ENCODE measurements around the gene AAMDC.
"Not testable (repeated sequence)": the region's sequence is repeated elsewhere in the genome, so short reads cannot be mapped to it uniquely, and the experiment has no call there.

Gene AAMDC

DNA sequence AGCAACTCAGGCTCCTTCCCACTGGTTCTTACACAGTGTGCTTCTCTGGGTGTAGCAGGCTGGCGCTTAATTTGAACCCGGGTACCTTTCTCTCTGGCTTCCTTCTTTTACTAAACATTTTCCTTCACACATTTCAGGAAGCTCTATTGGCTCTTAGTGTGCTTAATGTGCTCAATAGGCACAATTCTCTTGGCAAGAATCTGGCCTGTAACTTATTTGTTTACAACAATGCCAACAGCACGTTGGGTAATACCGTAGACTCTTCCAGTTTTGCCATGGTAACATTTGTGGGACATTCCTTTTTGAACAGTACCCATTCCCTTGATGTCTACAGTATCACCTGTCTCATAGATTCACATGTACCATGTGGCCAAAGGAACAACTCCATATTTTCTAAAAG lies 47.8 kb downstream of the AAMDC start:
- Histone ChIP-seq H3K9me3 (ENCODE audit: control insufficient read depth, low read depth, low read length) (no peaks in the 10 kb centered on the region), H3K4me1 (ENCODE audit: control insufficient read depth, low read depth, low read length) (no peaks in the 10 kb centered on the region), H3K36me3 (ENCODE audit: control insufficient read depth, low read depth, low read length) (peaks cover 4% of the 10 kb centered on the region), H3K4me3 (ENCODE audit: low read length) (no peak overlapping the region), H3K9ac (ENCODE audit: low read length) (no peak overlapping the region), H3K27me3 (ENCODE audit: control insufficient read depth, insufficient read depth, low read length) (no peaks in the 10 kb centered on the region), H3K27ac (ENCODE audit: low read length) (no peak overlapping the region)

DNA sequence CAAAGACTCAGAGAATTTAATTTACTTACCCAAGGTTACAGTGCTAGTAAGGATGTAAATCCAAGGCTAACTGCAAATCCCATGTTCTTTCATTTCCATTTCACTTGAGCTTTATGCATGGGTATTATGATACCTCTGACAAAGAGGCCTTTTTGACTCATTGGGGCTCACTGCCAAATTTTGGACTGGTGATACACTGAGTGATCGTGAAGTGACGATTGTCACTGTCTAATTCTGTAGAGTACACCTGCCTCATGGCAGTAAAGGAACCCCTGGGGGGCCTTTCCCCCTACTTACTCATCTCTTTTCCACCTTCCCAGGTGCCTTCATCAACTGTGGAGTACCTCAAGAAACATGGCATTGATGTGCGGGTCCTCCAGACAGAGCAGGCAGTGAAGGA lies 50.9 kb downstream of the AAMDC start:
- Histone ChIP-seq H3K4me1 (ENCODE audit: control insufficient read depth, low read depth, low read length) (peaks cover 6% of the 10 kb centered on the region), H3K9ac (ENCODE audit: low read length) (no peak overlapping the region), H3K27ac (ENCODE audit: low read length) (no peak overlapping the region), H3K9me3 (ENCODE audit: control insufficient read depth, low read depth, low read length) (no peaks in the 10 kb centered on the region), H3K36me3 (ENCODE audit: control insufficient read depth, low read depth, low read length) (peaks cover 4% of the 10 kb centered on the region), H3K27me3 (ENCODE audit: control insufficient read depth, insufficient read depth, low read length) (no peaks in the 10 kb centered on the region), H3K4me3 (ENCODE audit: low read length) (no peak overlapping the region)

DNA sequence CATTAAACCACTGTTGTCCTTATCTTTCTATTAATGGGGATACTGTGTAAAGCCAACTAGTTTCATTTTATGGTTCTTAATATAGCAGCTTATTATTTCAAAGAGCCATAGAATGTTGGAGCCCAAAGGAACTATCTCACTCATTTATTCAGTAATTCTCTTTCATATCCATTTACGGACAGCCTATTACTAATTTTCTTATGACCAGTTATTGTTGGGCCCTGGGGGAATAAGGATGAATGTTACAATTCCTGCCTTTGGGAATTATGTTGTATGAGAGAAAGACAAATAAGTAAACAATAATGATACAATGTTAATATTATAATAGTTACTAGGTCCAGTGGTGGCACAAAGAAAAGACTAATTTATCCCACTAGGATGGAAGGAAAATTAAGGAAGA lies 52.4 kb downstream of the AAMDC start:
- Histone ChIP-seq H3K27me3 (ENCODE audit: control insufficient read depth, insufficient read depth, low read length) (no peaks in the 10 kb centered on the region), H3K4me3 (ENCODE audit: low read length) (no peak overlapping the region), H3K4me1 (ENCODE audit: control insufficient read depth, low read depth, low read length) (peaks cover 6% of the 10 kb centered on the region), H3K9me3 (ENCODE audit: control insufficient read depth, low read depth, low read length) (no peaks in the 10 kb centered on the region), H3K27ac (ENCODE audit: low read length) (no peak overlapping the region), H3K9ac (ENCODE audit: low read length) (no peak overlapping the region), H3K36me3 (ENCODE audit: control insufficient read depth, low read depth, low read length) (peaks cover 5% of the 10 kb centered on the region)

DNA sequence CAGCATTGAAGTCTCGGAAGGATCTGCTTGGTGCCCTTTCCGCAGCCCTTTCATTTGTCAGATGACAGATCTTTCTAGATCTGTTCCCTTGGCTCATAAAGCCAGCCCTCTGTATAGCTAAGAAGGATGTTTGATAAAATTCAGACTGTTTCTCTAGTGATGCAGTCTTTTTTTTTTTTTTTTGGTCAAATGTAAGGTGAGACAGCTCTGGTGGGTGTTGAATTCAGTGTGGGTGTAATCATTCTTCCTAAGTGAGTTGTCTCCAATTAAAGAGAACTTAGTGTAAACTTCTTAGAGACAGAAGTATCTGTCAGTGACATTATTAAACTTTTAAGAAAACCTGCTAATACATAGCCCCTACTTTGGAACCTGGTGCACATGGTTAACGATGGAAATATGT lies 53.3 kb downstream of the AAMDC start:
- Histone ChIP-seq H3K27me3 (ENCODE audit: control insufficient read depth, insufficient read depth, low read length) (no peaks in the 10 kb centered on the region), H3K9ac (ENCODE audit: low read length) (no peak overlapping the region), H3K4me1 (ENCODE audit: control insufficient read depth, low read depth, low read length) (peaks cover 6% of the 10 kb centered on the region), H3K36me3 (ENCODE audit: control insufficient read depth, low read depth, low read length) (peaks cover 12% of the 10 kb centered on the region), H3K27ac (ENCODE audit: low read length) (no peak overlapping the region), H3K9me3 (ENCODE audit: control insufficient read depth, low read depth, low read length) (no peaks in the 10 kb centered on the region), H3K4me3 (ENCODE audit: low read length) (no peak overlapping the region)

DNA sequence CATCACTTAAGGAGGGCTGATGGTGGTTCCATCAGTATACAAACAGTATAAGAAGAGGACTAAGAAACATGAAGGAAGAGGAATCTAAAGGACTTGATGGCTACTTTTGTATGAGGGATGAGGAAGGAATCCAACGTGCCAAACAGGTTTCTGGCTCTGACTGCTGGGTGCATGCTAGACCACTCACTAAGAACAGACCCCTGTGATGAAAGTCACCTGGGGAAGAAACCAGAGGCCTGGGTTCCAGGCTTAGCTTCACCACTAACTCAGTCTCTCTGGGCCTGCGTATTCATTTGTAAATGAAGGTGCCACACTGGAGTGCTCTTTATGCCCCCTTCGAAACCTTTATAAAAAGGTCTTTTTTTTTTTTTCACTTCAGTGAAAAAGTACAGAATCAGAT lies 55.1 kb downstream of the AAMDC start:
- no peaks in the 10 kb centered on the region for H3K9me3 ChIP-seq (ENCODE audit: control insufficient read depth, low read depth, low read length)
- H3K4me1 ChIP-seq (ENCODE audit: control insufficient read depth, low read depth, low read length) = peaks cover 6% of the 10 kb centered on the region
- no peak overlapping the region for H3K4me3 ChIP-seq (ENCODE audit: low read length)
- no peaks in the 10 kb centered on the region for H3K27me3 ChIP-seq (ENCODE audit: control insufficient read depth, insufficient read depth, low read length)
- no peak overlapping the region for H3K9ac ChIP-seq (ENCODE audit: low read length)
- no peak overlapping the region for H3K27ac ChIP-seq (ENCODE audit: low read length)
- peaks cover 15% of the 10 kb centered on the region for H3K36me3 ChIP-seq (ENCODE audit: control insufficient read depth, low read depth, low read length)

DNA sequence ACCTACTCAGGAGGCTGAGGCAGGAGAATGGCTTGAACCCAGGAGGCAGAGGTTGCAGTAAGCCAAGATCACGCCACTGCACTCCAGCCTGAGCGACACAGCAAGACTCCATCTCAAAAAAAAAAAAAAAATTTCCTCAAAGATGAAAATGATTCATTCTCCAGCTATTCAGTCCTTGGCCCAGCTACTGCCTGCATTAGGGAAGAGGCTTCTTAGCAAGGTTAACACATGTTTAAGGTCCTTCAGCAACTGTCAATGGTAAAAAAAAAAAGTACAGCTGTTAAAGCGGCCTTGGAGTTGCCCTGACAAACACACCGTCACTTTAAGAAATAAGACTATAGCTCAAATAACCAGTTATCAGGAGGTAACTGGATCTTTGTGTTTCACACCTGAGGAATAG lies 57.3 kb downstream of the AAMDC start:
- H3K27ac ChIP-seq (ENCODE audit: low read length); H3K4me1 ChIP-seq (ENCODE audit: control insufficient read depth, low read depth, low read length); H3K9me3 ChIP-seq (ENCODE audit: control insufficient read depth, low read depth, low read length); H3K4me3 ChIP-seq (ENCODE audit: low read length); H3K9ac ChIP-seq (ENCODE audit: low read length); H3K27me3 ChIP-seq (ENCODE audit: control insufficient read depth, insufficient read depth, low read length): not testable (repeated sequence)
- H3K36me3 ChIP-seq (ENCODE audit: control insufficient read depth, low read depth, low read length) = peaks cover 24% of the 10 kb centered on the region

DNA sequence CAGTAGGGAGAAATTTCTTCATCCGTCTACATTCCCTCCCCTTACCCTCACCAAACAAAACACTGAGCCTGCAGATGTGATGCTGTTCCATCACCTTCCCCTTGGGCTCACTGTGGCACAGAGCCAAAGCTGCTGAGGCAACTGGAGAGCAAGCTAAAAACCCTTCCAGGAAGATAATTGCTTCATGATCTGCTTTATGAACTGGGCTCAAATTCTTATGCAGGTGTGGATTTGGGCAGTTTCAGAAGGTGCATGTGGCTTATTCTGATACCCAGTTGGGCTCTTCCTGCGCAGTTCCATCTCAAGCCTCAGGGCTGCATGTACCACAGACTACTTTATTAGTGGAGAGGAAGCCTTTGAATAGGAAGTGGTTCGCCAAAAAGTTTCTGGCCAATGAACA lies 58.3 kb downstream of the AAMDC start:
- H3K36me3 ChIP-seq (ENCODE audit: control insufficient read depth, low read depth, low read length) = peaks cover 33% of the 10 kb centered on the region
- H3K4me3 ChIP-seq (ENCODE audit: low read length) = no peak overlapping the region
- H3K27me3 ChIP-seq (ENCODE audit: control insufficient read depth, insufficient read depth, low read length) = no peaks in the 10 kb centered on the region
- no peaks in the 10 kb centered on the region for H3K9me3 ChIP-seq (ENCODE audit: control insufficient read depth, low read depth, low read length)
- H3K27ac ChIP-seq (ENCODE audit: low read length) = no peak overlapping the region
- H3K9ac ChIP-seq (ENCODE audit: low read length) = no peak overlapping the region
- peaks cover 6% of the 10 kb centered on the region for H3K4me1 ChIP-seq (ENCODE audit: control insufficient read depth, low read depth, low read length)

DNA sequence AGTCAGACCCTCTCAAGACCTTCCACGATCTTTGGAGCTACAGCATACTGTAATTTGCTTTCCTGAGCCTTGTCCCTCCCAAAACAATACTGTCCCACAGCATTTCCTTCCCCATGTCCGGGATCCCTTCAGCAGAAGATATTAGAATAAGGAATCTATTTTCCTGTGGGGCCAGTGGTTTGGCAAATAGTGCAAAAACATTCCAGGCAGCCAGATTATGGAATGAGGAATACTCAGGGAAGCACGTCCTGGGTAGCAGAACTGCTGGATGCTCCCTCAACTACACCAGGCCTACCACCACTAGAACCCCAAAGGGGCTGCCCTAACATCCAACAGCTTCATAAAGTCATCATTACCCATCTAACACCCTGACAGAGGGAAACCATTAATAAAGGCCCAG lies 61.5 kb downstream of the AAMDC start:
- H3K4me3 ChIP-seq (ENCODE audit: low read length) = no peak overlapping the region
- no peak overlapping the region for H3K9ac ChIP-seq (ENCODE audit: low read length)
- no peaks in the 10 kb centered on the region for H3K4me1 ChIP-seq (ENCODE audit: control insufficient read depth, low read depth, low read length)
- no peaks in the 10 kb centered on the region for H3K27me3 ChIP-seq (ENCODE audit: control insufficient read depth, insufficient read depth, low read length)
- H3K9me3 ChIP-seq (ENCODE audit: control insufficient read depth, low read depth, low read length) = no peaks in the 10 kb centered on the region
- H3K27ac ChIP-seq (ENCODE audit: low read length) = no peak overlapping the region
- peaks cover 39% of the 10 kb centered on the region for H3K36me3 ChIP-seq (ENCODE audit: control insufficient read depth, low read depth, low read length)

DNA sequence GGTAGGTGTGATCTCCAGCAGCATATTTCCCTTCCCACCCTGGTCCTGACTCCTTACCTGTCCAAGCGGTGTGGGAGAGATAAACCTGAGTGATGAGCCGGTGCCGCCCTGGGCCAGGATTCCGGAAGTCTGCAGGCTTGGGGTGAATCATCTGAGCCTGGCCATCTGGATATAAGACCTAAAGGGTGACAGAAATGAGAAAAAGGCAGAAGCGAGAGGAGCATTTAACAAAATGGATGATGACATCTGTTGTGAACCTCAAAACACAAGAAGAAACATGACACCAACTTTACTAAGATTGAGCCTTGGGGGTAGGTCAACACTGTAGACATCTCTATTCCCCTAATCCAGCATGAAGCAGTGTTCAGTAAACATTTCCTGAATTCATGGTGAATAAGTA lies 62.8 kb downstream of the AAMDC start:
- no peaks in the 10 kb centered on the region for H3K9me3 ChIP-seq (ENCODE audit: control insufficient read depth, low read depth, low read length)
- no peak overlapping the region for H3K9ac ChIP-seq (ENCODE audit: low read length)
- H3K4me3 ChIP-seq (ENCODE audit: low read length) = no peak overlapping the region
- no peak overlapping the region for H3K27ac ChIP-seq (ENCODE audit: low read length)
- H3K4me1 ChIP-seq (ENCODE audit: control insufficient read depth, low read depth, low read length) = no peaks in the 10 kb centered on the region
- peaks cover 34% of the 10 kb centered on the region for H3K36me3 ChIP-seq (ENCODE audit: control insufficient read depth, low read depth, low read length)
- no peaks in the 10 kb centered on the region for H3K27me3 ChIP-seq (ENCODE audit: control insufficient read depth, insufficient read depth, low read length)

DNA sequence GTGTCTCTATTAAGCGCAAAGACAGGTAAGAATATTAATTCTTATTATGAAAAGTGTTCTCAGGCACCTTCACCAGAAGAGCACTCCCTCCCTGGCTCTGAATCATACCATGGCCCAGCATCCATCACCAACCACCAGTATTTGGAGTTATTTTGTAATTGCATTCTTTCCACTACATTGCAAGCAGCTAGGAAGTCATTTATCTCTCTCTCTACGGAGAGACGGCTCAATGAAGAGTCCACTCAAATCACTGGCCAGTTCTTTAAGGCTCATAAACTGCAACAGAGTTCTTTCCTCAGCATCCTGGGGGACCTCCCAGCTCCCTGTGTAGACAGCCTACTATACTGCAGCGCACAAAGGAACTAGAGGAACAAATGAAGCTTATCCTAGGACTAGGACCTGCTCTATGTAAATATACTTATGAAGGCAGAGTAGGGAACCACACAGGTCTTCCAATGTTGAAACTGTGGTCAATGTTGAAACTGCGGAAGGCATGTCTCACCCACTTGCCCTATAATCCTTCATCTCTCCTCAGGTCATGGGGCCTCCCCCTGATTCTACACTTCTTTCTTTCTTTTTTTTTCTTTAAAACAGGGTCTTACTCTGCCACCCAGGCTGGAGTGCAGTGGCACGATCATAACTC lies 63.4 kb downstream of the AAMDC start:
- H3K9ac ChIP-seq (ENCODE audit: low read length) = no peak overlapping the region
- peaks cover 30% of the 10 kb centered on the region for H3K36me3 ChIP-seq (ENCODE audit: control insufficient read depth, low read depth, low read length)
- H3K27ac ChIP-seq (ENCODE audit: low read length) = no peak overlapping the region
- H3K27me3 ChIP-seq (ENCODE audit: control insufficient read depth, insufficient read depth, low read length) = no peaks in the 10 kb centered on the region
- H3K9me3 ChIP-seq (ENCODE audit: control insufficient read depth, low read depth, low read length) = no peaks in the 10 kb centered on the region
- H3K4me3 ChIP-seq (ENCODE audit: low read length) = no peak overlapping the region
- no peaks in the 10 kb centered on the region for H3K4me1 ChIP-seq (ENCODE audit: control insufficient read depth, low read depth, low read length)

DNA sequence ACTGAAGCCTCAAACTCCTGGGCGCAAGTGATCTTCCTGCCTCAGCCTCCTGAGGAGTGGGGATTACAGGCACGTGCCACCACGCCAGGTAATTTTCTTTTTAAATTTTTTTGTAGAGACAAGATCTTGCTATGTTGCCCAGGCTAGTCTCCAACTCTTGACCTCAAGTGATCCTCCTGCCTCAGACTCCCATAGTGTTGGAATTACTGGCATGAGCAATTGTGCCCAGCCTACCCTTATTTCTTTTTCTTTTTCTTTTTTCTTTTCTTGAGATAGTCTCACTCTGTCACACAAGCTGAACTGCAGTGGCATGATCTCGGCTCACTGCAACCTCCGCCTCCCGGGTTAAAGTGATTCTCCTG lies 63.9 kb downstream of the AAMDC start:
- no peak overlapping the region for H3K27ac ChIP-seq (ENCODE audit: low read length)
- H3K9me3 ChIP-seq (ENCODE audit: control insufficient read depth, low read depth, low read length) = no peaks in the 10 kb centered on the region
- no peak overlapping the region for H3K9ac ChIP-seq (ENCODE audit: low read length)
- no peaks in the 10 kb centered on the region for H3K27me3 ChIP-seq (ENCODE audit: control insufficient read depth, insufficient read depth, low read length)
- H3K4me3 ChIP-seq (ENCODE audit: low read length) = no peak overlapping the region
- peaks cover 28% of the 10 kb centered on the region for H3K36me3 ChIP-seq (ENCODE audit: control insufficient read depth, low read depth, low read length)
- no peaks in the 10 kb centered on the region for H3K4me1 ChIP-seq (ENCODE audit: control insufficient read depth, low read depth, low read length)

DNA sequence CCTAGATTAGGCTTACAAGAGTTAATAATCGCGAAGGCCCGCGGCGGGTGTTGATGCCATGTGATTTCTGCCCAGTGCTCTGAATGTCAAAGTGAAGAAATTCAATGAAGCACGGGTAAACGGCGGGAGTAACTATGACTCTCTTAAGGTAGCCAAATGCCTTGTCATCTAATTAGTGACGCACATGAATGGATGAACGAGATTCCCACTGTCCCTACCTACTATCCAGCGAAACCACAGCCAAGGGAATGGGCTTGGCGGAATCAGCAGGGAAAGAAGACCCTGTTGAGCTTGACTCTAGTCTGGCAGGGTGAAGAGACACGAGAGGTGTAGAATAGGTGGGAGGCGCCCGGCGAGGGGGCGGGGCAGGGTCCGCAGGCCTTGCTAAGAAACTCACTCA lies 65.5 kb downstream of the AAMDC start:
- Histone ChIP-seq H3K9ac (ENCODE audit: low read length) (no peak overlapping the region), H3K4me3 (ENCODE audit: low read length) (no peak overlapping the region), H3K27ac (ENCODE audit: low read length) (no peak overlapping the region), H3K27me3 (ENCODE audit: control insufficient read depth, insufficient read depth, low read length) (no peaks in the 10 kb centered on the region), H3K4me1 (ENCODE audit: control insufficient read depth, low read depth, low read length) (no peaks in the 10 kb centered on the region), H3K36me3 (ENCODE audit: control insufficient read depth, low read depth, low read length) (peaks cover 28% of the 10 kb centered on the region), H3K9me3 (ENCODE audit: control insufficient read depth, low read depth, low read length) (no peaks in the 10 kb centered on the region)

Data from iPS-18a (cell line).